Neural crest cell (in vitro differentiated cells): ENCODE data around the gene GAB3. TPM values are rescaled to one million over a fixed set of nuclear protein-coding genes. Genes with fewer than 3 reads are reported as not detected.
"Not testable (repeated sequence)": the region's sequence is repeated elsewhere in the genome, so short reads cannot be mapped to it uniquely, and the experiment has no call there.

Source experiments
- DNase-seq: peaks from one replicate; pipeline ENCODE4 v3.0.0; 2021; ENCODE audit warnings: low read depth, mixed read lengths, low spot score
- H3K27ac Mint-ChIP-seq: one replicate; pipeline ENCODE4 v1.8.0; 2021; ENCODE audit warnings: mild to moderate bottlenecking, mixed read lengths; ENCODE audit not compliant: unreplicated experiment
- H3K27me3 Mint-ChIP-seq: 2 replicates; pipeline ENCODE4 v1.8.0; 2021; ENCODE audit warnings: low read depth, mild to moderate bottlenecking, mixed read lengths
- H3K36me3 Mint-ChIP-seq: 2 replicates; pipeline ENCODE4 v1.8.0; 2021; ENCODE audit warnings: low read depth, mild to moderate bottlenecking, mixed read lengths
- H3K4me1 Mint-ChIP-seq: 2 replicates; pipeline ENCODE4 v1.8.0; 2021; ENCODE audit warnings: mixed read lengths
- H3K4me3 Mint-ChIP-seq: one replicate; pipeline ENCODE4 v1.8.0; 2021; ENCODE audit warnings: mild to moderate bottlenecking, mixed read lengths
- H3K9me3 Mint-ChIP-seq: 2 replicates; pipeline ENCODE4 v1.8.0; 2021; ENCODE audit warnings: mixed read lengths
- total RNA-seq: library from RNA; stranded (reverse); gene quantifications from 2 replicates; pipeline ENCODE4 v1.2.1, GENCODE V29; 2021
- TF ChIP-seq, protein P1 (sequence below): fragments of 200-600 bp; sonication (generic); conservative IDR thresholded peaks from 2 replicates; pipeline ENCODE4 v1.5.0; 2021; ENCODE audit warnings: antibody characterized with exemption, mild to moderate bottlenecking

Gene GAB3
- total RNA-seq, 1 donor from 2014 or later, result 0.12 TPM

GRCh38 chrX:154693394-154693793 is 57.5 kb downstream of the GAB3 start:
- Mint-ChIP-seq H3K27ac (no peak overlapping the region), H3K36me3 (peaks cover 6% of the 10 kb centered on the region), H3K27me3 (no peaks in the 10 kb centered on the region), H3K9me3 (peaks cover 3% of the 10 kb centered on the region), H3K4me1 (no peaks in the 10 kb centered on the region), H3K4me3 (no peak overlapping the region)
- no peak for DNase-seq
- TF ChIP-seq, protein P1, sequence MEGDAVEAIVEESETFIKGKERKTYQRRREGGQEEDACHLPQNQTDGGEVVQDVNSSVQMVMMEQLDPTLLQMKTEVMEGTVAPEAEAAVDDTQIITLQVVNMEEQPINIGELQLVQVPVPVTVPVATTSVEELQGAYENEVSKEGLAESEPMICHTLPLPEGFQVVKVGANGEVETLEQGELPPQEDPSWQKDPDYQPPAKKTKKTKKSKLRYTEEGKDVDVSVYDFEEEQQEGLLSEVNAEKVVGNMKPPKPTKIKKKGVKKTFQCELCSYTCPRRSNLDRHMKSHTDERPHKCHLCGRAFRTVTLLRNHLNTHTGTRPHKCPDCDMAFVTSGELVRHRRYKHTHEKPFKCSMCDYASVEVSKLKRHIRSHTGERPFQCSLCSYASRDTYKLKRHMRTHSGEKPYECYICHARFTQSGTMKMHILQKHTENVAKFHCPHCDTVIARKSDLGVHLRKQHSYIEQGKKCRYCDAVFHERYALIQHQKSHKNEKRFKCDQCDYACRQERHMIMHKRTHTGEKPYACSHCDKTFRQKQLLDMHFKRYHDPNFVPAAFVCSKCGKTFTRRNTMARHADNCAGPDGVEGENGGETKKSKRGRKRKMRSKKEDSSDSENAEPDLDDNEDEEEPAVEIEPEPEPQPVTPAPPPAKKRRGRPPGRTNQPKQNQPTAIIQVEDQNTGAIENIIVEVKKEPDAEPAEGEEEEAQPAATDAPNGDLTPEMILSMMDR, result no peak

DNA sequence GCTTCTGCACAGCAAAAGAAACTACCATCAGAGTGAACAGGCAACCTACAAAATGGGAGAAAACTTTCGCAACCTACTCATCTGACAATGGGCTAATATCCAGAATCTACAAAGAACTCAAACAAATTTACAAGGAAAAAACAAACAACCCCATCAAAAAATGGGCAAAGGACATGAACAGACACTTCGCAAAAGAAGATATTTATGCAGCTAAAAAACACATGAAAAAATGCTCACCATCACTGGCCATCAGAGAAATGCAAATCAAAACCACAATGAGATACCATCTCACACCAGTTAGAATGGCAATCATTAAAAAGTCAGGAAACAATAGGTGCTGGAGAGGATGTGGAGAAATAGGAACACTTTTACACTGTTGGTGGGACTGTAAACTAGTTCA is 60.4 kb downstream of the GAB3 start:
- not testable (repeated sequence) for H3K36me3 Mint-ChIP-seq, DNase-seq, H3K27ac Mint-ChIP-seq, H3K9me3 Mint-ChIP-seq, H3K4me3 Mint-ChIP-seq, H3K27me3 Mint-ChIP-seq, H3K4me1 Mint-ChIP-seq

DNA sequence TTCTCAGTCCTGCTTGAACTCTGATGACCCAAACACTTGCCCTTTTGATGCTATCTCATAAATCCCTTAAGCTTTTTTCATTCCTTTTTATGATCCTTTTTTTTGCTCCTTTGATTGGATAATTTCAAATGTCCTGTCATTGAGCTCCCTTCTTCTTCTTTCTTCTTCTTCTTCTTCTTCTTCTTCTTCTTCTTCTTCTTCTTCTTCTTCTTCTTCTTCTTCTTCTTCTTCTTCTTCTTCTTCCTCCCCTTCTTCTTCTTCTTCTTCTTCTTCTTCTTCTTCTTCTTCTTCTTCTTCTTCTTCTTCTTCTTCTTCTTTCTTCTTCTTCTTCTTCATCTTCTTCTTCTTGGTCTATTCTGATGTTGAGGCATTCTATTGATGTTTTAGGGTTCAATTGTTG is 78.8 kb downstream of the GAB3 start:
- not testable (repeated sequence) for H3K27ac Mint-ChIP-seq, DNase-seq, H3K4me1 Mint-ChIP-seq, H3K4me3 Mint-ChIP-seq, H3K9me3 Mint-ChIP-seq, H3K36me3 Mint-ChIP-seq
- H3K27me3 Mint-ChIP-seq, result peaks cover 15% of the 10 kb centered on the region

- not testable (repeated sequence) for H3K36me3 Mint-ChIP-seq, H3K27ac Mint-ChIP-seq, DNase-seq, H3K9me3 Mint-ChIP-seq, H3K4me3 Mint-ChIP-seq, H3K4me1 Mint-ChIP-seq
- H3K27me3 Mint-ChIP-seq, result peaks cover 18% of the 10 kb centered on the region
These were observed 80.0 kb downstream of the GAB3 start for GRCh38 chrX:154670848-154671247.

DNA sequence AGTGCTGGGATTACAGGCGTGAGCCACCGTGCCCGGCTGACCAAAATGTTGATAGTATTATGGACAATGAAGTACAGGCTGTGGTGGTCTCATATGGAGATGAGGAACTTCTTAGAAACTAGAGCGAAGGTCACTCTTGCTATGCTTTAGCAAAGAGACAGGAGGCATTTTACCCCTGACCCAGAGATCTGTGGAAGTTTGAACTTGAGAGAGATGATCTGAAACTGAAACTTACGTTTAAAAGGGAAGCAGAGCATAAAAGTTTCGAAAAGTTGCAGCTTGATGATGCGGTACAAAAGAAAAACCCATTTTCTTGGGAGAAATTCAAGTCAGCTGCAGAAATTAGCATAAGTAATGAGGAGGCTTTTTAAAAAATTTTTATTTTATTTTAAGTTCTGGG is 89.0 kb downstream of the GAB3 start:
- peaks cover 18% of the 10 kb centered on the region for H3K9me3 Mint-ChIP-seq
- DNase-seq, result no peak
- no peaks in the 10 kb centered on the region for H3K4me1 Mint-ChIP-seq
- peaks cover 3% of the 10 kb centered on the region for H3K36me3 Mint-ChIP-seq
- H3K27me3 Mint-ChIP-seq, result peaks cover 7% of the 10 kb centered on the region
- TF ChIP-seq, protein P1, result no peak
- no peak overlapping the region for H3K27ac Mint-ChIP-seq
- H3K4me3 Mint-ChIP-seq, result no peak overlapping the region

- H3K36me3 Mint-ChIP-seq, result peaks cover 3% of the 10 kb centered on the region
- TF ChIP-seq, protein P1, result no peak
- DNase-seq, result no peak
- H3K27me3 Mint-ChIP-seq, result peaks cover 4% of the 10 kb centered on the region
- no peak overlapping the region for H3K4me3 Mint-ChIP-seq
- peaks cover 18% of the 10 kb centered on the region for H3K9me3 Mint-ChIP-seq
- no peaks in the 10 kb centered on the region for H3K4me1 Mint-ChIP-seq
- no peak overlapping the region for H3K27ac Mint-ChIP-seq
These were observed 89.7 kb downstream of the GAB3 start for GRCh38 chrX:154661170-154661569.

DNA sequence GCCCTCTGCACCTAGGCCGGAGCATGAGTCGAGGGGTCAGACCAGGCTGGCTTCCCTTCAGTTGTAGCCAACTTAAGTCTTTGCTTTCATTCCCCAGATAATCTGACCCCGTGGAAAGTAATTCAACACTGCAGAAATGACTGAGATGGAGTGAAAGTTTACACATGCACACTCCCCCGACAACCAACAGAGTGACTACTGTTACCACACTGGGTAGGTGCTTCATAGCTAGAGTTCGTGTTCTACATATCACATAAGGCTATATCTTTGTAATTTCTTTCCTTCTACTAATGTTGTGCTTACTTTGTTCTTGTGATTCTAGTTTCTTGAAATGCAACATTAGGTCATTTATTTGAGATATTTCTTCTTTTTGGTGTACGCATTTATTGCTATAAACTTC is 90.3 kb downstream of the GAB3 start:
- DNase-seq, result no peak
- no peak overlapping the region for H3K27ac Mint-ChIP-seq
- peaks cover 4% of the 10 kb centered on the region for H3K27me3 Mint-ChIP-seq
- no peaks in the 10 kb centered on the region for H3K4me1 Mint-ChIP-seq
- no peak overlapping the region for H3K4me3 Mint-ChIP-seq
- peaks cover 16% of the 10 kb centered on the region for H3K9me3 Mint-ChIP-seq
- TF ChIP-seq, protein P1, result no peak
- peaks cover 3% of the 10 kb centered on the region for H3K36me3 Mint-ChIP-seq
